ENCODE data around the gene PACS2.
"Not testable (repeated sequence)": the region's sequence is repeated elsewhere in the genome, so short reads cannot be mapped to it uniquely, and the experiment has no call there.

The PACS2 gene

DNA sequence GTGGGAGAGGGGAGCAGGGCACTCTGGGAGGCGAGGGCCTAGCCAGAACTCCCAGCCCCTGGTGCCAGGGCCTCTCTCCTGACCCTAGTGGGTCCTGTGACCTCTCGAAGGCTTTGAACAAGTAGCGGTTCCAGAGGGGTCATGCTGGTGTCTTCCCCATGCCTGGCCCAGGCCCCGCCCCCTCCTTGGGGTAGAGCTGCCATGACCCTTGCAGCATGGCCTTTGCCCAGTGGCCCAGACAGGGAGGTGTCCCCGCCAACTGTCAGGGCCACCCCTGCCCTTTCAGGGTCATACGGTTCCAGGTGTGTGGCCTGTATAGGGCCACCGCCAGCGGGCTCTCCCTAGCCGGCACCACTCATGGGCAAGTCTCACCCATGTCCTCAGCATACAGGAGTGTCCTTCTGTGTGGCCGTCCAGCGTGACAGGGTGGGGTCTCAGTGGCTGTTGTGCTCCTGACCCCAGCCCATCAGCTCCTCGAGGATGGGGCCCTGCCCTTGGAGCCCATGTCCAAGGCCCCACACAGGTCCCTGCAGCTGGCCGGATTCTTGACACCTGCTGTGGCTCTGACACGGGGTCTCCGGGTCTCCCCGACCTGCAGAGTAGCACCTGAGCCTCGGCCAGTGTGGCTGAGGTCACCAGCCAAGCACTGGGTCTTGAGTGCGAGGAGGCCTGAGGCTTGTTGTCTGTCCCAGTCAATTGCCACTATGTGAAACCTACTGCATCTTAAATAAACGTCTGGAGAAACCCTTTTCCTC is 34.6 kb downstream of the PACS2 start:
- no peak for DNase-seq (ENCODE audit: low read depth in 2 of 2)

DNA sequence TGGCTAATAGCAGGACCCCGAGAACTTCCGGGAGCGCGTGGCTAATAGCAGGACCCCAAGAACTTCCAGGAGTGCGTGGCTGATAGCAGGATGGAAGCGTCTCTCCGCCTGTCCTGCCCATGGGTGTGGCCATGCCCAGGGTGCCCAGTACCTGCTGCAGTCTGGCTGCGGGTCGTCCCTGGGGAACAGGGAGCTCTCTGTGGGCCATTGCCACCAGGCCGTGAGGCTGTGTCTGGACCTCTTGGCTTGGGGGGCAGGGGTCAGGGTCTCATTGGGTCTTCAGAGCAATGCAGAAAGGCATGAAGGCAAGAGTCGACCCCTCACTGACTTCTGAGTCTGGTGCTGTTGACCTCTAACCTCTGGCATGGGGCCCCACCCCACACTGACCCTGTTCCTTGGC is 35.4 kb downstream of the PACS2 start:
- no peak for DNase-seq (ENCODE audit: low read depth in 2 of 2)

DNA sequence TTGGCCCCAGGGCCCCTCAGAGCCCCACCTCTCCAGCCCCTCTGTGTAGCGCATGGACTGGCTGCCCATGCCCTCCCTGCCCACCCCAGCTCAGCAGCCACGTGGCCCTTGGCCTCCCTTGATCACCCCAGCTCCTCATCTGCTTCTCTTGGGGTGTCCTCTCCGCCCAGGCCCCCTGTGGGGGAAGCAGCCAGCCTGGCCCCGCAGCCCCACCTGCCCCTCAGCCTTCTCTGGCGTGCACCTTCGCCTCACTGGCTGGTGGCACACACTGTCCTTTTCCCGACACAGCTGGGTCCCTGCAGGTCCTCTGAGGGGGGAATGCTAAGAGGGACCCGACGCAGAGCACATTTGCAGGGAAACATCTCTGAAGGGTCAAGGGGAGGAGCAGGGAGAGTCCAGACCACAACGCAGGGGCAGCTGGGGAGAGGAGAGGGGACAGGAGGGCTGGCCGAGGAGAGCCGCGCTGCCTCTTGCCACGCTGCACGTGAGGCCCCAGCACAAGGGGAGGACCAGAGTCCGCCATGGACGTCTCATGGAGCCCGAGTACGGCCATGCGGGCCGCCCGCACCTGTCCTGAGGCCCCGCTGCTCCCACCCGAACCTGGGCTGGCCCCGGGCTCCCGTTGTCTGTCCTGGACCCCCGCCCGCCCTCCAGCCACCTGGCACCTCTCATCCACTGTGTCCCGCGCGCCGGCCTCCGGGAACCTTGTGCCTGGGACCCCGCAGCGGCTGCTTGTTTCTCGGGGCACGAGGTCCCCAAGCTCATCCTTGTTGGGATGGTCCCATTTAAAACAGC is 36.1 kb downstream of the PACS2 start:
- no peak for DNase-seq (ENCODE audit: low read depth in 2 of 2)

DNA sequence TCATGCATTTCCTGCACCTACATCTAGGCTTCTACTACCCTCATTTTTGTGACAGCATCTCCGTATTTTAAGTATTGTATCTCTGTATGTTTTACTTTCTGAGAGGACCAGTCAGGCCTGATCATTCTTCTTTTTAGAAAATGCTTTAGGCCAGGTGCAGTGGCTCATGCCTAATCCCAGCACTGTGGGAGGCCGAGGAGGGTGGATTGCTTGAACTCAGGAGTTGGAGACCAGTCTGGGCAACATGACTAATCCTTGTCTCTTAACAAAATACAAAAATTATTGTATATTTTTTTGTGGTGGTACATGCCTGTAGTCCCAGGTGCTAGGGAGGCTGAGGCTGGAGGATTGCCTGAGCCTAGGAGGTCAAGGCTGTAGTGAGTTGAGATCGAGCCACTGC is 36.9 kb downstream of the PACS2 start:
- DNase-seq (ENCODE audit: low read depth in 2 of 2) = no peak

DNA sequence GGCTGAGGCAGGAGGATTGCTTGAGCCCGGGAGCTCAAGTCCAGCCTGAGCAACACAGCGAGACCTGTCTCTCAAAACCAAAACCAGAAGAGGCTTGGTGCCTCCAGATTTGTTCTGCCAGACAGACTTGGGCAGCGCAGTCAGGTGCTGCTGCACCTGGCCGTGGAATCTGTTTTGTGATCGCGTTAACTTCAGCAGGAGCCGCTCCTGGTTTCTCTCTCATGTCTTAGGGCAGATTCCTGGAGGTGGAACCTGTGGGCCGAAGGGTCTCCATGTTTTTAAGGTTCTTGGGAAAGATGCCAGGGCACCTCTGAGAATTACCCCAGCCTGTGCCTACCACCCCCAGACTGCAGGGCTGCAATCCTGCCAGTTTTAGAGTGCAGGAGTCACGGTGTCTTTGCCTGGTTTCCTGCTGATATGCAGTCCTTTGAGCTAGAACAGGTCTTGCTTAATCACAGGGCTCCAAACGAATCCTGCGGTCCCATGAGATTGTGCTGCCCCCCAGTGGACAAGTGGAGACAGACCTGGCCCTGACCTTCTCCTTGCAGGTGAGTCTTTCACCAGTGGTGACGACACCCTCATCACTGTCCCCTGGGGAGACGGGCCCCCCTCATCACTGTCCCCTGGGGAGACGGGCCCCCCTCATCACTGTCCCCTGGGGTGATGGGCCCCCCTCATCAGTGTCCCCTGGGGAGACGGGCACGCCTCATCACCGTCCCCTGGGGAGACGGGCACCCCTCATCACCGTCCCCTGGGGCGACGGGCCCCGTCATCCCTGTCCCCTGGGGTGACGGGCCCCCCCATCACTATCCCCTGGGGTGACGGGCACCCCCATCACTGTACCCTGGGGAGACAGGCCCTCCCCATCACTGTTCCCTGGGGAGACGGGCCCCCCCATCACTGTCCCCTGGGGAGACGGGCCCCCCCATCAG is 37.6 kb downstream of the PACS2 start:
- peak; percentile 76 to 80 for DNase-seq (ENCODE audit: low read depth in 2 of 2)

DNA sequence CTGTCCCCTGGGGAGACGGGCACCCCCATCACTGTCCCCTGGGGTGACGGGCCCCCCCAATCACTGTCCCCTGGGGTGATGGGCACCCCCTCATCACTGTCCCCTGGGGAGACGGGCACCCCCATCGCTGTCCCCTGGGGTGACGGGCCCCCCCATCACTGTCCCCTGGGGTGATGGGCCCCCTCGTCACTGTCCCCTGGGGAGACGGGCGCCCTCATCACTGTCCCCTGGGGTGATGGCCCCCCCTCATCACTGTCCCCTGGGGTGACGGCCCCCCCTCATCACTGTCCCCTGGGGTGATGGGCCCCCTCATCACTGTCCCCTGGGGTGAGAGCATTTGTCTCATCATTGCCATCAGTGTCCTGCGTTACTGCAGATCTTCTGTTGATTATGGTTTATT is 38.6 kb downstream of the PACS2 start:
- no peak for DNase-seq (ENCODE audit: low read depth in 2 of 2)

DNA sequence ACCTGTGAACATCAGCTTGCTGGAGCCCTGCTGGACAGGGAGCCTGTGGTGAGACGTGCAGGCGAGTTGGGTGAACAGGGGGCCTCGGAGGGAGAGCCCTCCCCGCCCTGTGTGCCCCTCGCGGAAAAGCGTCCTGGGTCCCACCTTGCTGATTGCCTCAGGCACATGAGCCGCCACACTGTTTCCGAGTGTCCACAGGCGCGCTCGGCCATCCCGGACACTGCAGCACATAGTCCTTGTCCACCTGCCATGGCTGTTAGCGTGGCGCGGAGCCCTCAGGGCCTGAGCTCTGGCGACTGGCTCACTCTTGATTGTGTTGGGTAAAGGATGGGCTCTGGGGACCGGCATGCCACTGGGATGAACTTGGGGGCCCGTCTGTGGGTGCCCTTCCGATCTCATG is 40.0 kb downstream of the PACS2 start:
- no peak for DNase-seq (ENCODE audit: low read depth in 2 of 2)

DNA sequence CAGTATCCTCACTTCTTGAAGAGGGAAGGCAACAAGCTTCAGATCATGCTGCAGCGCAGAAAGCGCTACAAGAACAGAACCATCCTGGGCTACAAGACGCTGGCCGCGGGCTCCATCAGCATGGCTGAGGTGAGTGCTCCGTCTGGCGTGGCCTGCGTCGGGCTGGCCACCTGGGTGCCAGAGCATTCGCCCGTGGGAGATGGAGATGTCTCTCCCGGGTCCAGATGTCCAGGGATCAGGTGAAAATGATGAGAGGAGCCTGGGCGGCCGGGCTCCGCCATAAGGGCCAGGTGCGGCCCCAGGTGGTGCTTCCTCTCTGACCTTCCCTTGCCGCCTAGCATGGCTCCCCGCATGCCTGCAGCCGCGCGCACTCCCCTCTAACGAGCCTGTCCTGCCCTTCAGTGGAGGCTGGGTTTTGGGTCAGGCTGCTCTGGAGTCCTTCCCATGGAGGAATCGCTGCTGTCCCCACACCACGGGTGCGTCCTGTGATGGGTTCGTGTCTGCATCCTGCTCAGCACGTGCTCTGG is 40.6 kb downstream of the PACS2 start:
- DNase-seq (ENCODE audit: low read depth in 2 of 2) = no peak

DNA sequence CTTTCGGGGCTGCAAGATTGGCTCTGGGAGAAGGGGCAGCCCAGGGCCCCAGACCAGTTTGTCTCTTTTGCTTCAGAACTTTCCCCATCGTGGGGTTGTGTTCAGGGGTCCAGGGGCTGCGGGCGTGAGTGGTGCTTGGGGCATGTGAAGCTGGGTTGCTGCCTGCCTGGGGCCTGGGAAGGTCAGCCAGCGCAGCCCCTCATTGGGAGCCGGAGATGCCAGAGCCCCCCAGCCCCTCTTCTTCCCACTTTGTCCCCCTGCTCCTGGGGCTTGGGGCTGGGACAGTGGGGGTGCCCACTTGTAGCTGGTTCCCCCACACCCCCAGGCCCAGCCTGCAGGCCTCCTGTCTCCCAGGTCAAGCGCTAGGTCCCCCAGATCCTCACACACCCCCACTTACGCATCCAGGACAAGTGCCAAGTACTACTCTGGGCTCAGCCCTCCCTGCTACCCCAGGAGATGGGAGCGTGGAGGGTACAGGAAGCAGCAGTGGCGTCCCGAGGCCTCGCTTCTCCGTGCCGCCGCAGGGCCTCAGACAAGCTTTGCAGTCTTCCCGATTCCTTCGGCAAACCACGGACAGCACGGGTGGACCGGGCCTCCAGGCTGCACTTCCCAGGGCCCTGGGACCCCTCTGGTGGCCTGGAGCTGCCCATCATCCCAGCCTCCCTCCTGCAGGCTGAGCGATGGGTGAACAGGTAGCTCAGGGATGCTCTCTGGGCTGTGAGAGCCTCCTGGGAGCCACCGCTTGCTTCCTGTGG is 41.5 kb downstream of the PACS2 start:
- no peak for DNase-seq (ENCODE audit: low read depth in 2 of 2)

DNA sequence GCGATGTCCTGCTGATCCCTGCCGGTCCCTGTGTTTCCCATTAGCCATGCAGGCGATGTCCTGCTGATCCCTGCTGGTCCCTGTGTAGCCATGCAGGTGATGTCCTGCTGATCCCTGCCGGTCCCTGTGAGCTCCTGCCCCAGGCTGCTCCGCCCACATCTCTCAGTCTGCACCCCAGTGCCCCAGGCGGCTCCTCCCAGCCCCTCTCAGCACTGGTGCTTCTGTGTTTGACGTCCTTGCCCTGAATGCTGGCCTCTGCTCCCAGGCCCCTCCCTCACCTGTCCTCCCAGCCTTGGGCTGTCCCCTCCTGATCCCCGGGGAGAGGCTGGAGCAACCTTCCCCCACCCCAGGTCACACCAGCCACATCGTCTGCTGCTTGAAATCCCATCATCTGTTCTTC is 42.4 kb downstream of the PACS2 start:
- no peak for DNase-seq (ENCODE audit: low read depth in 2 of 2)

DNA sequence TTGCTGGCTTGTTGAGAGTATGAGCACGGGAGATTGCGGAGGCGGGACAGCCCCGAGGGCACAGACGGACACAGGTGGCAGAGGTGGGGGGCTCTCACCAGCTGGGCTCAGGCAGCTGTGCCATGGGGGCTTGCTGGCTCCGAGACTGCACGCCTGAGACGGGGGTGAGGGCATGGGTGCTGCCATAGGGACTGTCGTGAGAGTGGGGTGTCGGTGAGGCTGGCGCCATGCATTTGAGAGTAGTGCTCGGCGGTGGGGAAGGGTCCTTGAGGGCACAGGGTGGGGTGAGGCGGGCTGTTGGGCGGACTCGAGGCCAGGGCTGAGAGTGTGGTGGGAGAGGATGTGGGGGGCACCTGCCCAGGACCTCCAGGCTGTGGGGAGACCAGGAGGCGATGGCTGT is 43.1 kb downstream of the PACS2 start:
- DNase-seq (ENCODE audit: low read depth in 2 of 2) = no peak

DNA sequence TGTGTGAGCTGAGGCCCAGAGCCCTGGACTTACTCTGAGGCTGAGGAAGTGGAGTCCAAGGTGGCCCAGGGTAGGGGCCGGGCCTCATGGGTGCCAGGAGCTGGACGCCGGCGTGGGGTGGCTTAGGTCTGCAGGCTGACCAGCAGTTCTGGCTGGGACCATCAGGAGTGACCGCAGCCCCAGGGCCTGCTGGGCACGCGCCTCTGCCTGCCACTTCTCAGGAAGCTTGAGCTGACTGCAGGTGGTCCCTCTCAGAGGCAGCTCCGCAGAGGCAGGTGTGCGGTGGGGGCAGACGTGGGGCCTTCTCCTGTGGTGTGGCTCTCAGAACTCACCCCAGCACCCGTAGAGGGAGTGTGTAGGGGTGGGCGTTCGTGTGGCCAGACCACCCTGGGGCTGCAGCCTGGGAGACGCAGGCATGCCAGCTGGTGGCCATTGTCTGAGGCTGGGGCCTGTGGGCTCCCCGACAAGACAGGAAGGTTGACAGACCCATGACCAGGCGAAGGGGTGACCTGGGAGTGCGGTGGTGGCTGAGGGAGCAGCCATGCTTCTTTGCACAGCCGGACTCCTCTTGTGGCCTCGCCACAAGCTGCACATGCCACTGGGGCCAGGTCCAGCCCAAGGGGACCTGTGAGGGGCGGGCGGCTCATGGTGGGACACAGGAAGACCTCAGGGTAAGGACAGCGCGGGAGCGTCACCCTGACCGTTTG is 43.7 kb downstream of the PACS2 start:
- DNase-seq (ENCODE audit: low read depth in 2 of 2) = no peak

DNA sequence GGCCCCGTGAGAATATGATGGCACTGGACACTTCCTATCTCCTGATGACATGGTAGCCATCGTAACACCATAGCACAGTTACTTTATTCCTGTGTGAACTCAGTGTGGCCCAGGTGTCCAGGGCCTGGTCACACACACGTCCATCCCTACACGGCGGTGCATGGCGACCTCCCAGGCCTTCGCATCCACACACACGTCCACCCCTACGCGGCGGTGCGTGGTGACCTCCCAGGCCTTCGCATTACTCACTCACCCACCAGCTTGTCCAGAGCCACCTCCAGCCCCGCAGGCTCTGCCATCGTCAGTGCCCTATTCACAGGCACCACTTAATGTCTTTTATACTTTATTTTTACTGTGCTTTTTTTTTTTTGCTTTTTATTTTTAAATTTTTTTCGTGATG is 44.4 kb downstream of the PACS2 start:
- no peak for DNase-seq (ENCODE audit: low read depth in 2 of 2)

DNA sequence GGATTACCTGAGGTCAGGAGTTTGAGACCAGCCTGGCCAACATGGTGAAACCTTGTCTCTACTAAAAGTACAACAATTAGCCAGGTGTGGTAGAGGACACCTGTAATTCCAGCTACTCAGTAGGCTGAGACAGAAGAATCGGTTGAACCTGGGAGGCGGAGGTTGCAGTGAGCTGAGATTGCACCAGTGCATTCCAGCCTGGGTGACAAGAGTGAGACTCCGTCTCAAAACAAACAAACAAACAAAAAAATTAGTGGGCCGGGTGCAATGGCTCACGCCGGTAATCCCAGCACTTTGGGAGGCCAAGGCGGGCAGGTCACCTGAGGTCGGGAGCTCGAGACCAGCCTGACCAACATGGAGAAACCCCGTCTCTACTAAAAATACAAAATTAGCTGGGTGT is 46.9 kb downstream of the PACS2 start:
- not testable (repeated sequence) for DNase-seq (ENCODE audit: low read depth in 2 of 2)

DNA sequence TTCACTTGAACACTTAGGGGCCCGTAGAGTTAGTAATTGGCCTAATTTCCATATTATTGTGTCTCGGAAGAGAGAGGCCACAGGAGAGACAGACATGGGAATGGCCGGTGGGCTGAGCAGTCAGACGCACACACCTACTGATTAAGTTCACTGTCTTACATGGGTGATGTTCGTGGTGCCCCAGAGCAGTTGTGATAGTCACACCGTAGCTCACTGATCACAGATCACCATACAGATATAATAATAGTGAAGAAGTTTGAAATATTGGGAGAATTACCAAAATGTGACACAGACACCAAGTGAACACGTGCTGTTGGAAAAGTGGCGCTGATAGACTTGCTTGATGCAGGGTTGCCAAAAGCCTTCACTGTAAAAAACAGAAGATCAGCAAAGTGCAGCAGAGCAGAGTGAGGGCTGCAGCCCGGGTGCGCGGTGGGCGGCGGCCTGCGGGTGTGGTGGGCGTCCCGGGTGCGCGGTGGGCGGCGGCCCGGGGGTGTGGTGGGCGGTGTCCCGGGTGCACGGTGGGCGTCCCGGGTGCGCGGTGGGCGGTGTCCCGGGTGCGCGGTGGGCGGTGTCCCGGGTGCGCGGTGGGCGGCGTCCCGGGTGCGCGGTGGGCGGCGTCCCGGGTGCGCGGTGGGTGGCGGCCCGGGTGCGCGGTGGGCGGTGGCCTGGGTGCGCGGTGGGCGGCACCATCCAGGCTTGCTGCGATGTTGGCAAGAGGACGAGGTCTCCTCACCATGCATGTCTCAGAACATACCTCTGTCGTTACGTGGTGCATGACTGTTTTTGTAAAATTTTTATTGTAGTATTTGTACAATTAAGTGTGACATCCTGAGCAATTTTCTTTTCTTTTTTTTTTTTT is 49.5 kb downstream of the PACS2 start:
- peak in 1 of 2 donors; percentile 6 for DNase-seq (ENCODE audit: low read depth in 2 of 2)

DNA sequence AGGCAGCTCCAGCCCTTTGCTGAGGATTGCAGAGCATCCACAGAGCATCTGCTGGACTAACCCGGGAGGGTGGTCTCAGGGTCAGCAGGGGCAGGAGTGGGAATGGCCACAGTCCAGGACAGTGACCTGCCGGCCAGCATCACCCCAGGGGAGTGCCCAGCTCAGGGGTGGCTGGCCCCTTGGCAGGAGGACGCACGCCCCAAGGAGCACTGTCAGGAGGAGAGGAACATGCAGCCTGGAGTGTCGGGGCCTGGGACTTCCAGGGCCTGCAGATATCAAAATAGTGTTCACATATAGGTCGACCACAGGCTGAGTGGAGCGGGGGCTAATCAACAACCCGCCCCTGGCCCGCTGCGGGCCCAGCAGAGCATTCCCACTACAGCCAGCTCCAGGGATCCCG is 50.6 kb downstream of the PACS2 start:
- DNase-seq (ENCODE audit: low read depth in 2 of 2) = no peak

DNA sequence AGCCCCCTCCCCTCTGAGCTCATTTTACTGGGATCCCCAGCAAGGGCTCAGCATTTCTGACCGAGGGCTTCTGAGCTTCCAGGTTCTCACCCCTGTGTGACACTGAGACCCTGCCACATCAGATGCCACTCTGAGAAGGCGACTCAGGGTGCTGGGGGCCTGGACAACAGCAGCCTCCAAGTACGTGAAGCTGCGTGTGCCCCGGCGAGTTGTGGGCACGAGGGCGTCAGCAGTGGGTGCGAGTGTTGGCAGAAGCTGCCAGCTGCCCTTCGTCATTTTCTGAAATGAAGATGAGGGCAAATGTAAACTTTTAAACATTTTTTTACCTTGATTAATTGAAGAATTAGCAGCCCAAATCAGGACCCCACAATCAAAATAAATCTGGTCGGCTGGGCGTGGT is 51.1 kb downstream of the PACS2 start:
- DNase-seq (ENCODE audit: low read depth in 2 of 2) = no peak

DNA sequence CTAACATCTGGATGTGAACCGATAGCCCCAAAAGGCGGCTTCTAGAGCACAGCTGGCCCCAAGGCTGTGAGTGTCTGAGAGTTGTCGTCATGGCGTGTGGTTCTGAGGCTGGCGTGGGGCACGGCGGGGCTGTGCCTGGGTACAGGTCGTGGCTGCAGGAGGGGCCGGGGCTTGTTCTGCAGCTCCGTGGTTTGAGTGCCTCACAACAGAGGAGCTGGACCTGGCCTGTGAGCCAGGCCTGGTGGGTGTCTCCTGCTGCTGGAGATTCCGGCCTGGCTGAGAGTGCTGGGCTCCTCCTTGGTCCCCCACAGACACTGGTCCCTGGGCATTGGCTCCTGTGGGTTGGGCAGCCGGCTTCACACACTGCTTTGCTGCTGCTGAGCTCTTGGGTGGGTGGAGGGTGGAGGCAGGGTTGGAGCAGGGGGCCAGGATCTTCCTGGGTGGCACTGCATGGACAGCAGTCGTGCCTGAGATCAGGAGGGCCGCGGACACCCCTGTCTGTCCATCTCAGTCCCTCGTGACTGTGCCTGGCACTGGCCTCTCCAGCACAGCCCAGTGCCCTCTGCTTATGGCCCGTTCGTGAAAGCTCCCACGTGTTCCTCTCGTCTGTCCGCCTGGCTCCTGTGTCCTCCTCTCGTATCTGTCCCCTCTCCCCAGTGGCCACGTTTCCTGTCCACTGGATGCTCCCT is 52.0 kb downstream of the PACS2 start:
- DNase-seq (ENCODE audit: low read depth in 2 of 2) = no peak

Measured in stimulated activated CD8-positive, alpha-beta memory T cell treated with anti-CD3 and anti-CD28 coated beads, Interleukin-7, amount 100 ng/mL, for 1 hour (primary cell).